ENCODE data around the gene NUPR2. TPM values are rescaled to one million over a fixed set of nuclear protein-coding genes. Genes with fewer than 3 reads are reported as not detected.

Gene NUPR2
- total and polyA plus RNA-seq, 2 of the 4 experiments (the other 2 are of a cell fraction): not detected

DNA sequence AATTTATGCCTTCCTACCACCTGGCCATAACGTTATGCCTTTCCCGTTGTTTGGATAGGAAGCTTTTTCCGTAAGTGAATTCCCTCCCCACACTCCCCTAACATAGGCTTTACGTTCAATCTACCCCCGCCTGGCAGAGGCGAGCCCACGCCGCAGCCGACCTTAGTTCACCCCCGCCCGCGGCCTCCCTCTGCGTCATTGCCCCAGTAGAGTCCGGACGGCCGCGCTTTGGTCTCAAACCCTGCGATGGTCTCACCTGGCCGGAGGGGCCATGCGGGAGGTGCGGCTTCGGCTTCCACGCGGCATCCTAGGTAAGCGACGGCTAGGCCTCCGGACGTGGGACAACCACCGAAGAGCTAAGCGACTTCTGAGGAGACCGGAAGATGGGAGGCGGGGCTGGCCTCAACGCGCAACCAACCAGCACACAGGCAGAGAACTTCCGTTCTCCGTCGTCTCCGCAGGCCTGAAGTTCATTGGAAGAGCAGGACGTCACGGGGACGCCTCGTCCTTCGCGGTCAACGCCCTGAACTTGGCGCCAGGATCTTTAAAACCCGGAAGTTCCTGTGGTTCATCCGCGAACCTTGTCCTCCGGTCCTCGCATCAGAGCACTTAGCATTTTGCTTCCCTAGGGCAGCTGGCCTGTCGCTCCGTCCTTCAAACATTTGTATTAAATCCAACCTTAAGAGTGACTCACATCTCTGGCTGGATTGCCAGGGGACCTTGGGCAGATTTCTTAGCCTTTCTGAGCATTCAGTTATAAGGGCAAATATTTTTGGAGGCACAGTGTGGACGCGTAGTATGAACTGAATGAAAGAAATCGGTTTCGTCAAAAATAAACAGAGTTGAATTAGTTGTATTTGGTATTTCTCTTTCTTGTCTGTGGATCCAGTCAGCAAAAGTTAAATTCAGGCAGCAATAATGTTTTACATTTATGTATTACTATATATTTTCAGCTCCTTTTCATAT lies 9.8 kb downstream of the NUPR2 start, which contains the start of gene CHCHD2:
Gene CHCHD2 (minus strand): TSS at position 369 of the 966 bp plus-strand sequence. CDS start 63 bp downstream, at position 306.
- intact Hi-C loops (cut with micrococcal nuclease): no loop called here
- Histone ChIP-seq H3K14ac (replicated peaks; ENCODE audit: low read depth, low read length) (peak within 1 kb of the TSS; percentile 61), H3K9me1 (ENCODE audit: insufficient read depth, low read length) (no peaks in the 10 kb centered on the region), H3K27ac (ENCODE audit: insufficient read depth, low read length) (peak within 1 kb of the TSS; percentile 76), H2AK9ac (replicated peaks; ENCODE audit: low read depth, low read length, poor library complexity) (peak within 1 kb of the TSS; percentile 93), H4K20me1 (ENCODE audit: insufficient read depth, low read length) (peaks cover 17% of the 10 kb centered on the region), H4K5ac (ENCODE audit: low read depth, low read length) (peak within 1 kb of the TSS; percentile 95), H3K79me1 (ENCODE audit: low read depth in 1 of 2, low read length in 2 of 2) (peaks cover 0 to 23% of the 10 kb centered on the region in 2 experiments; a peak in 2 of 4 replicates), H3K36me3 (ENCODE audit: control insufficient read depth, insufficient read depth, low read length) (peaks cover 12% of the 10 kb centered on the region), H3K4me1 (ENCODE audit: control insufficient read depth, insufficient read depth, low read length) (no peaks in the 10 kb centered on the region), H3K9ac (ENCODE audit: low read depth, low read length) (peak within 1 kb of the TSS; percentile 84), H3K4me3 (ENCODE audit: insufficient read depth, low read depth, low read length) (peak within 1 kb of the TSS; percentile 70), H2BK20ac (ENCODE audit: low read depth, low read length) (no peak within 1 kb of the TSS), H2BK120ac (ENCODE audit: low read depth, low read length) (no peak within 1 kb of the TSS), H3K56ac (ENCODE audit: extremely low read depth, insufficient read depth, low read length) (peak within 1 kb of the TSS; percentile 81), H3K4ac (ENCODE audit: low read depth, low read length) (peak within 1 kb of the TSS; percentile 76), H3K23ac (ENCODE audit: low read depth, low read length) (peak within 1 kb of the TSS; percentile 26; the same call in 1 of the 2 replicates), H4K8ac (ENCODE audit: low read depth in 2 of 2, low read length in 2 of 2) (peak within 1 kb of the TSS; percentile 95 to 96), H2AFZ (replicated peaks; ENCODE audit: low read length, poor library complexity) (peak within 1 kb of the TSS; percentile 90), H3K9me3 (ENCODE audit: control insufficient read depth, insufficient read depth, low read length) (no peaks in the 10 kb centered on the region), H4K91ac (ENCODE audit: insufficient read depth, low read depth, low read length) (0 out of 2 replicates have a peak within 1 kb of the TSS, but pooled peaks have one; percentile 37), H3K18ac (ENCODE audit: low read depth, low read length) (no peak within 1 kb of the TSS), H2AK5ac (ENCODE audit: low read depth, low read length) (peak within 1 kb of the TSS; percentile 20; the same call in 1 of the 2 replicates), H2BK5ac (ENCODE audit: low read depth, low read length, poor library complexity, severe bottlenecking) (peak within 1 kb of the TSS; percentile 60), H3K4me2 (ENCODE audit: low read depth, low read length) (peak within 1 kb of the TSS; percentile 93), H2BK15ac (ENCODE audit: low read depth, low read length) (no peak within 1 kb of the TSS), H3K27me3 (ENCODE audit: control insufficient read depth, insufficient read depth, low read length) (no peaks in the 10 kb centered on the region)
- ChIA-PET CTCF (interaction anchor here (1.0 kb wide), 2 partner anchors 13 to 27 kb away, joined by 3 read pairs; partner anchors contain the start of gene PHKG1), POLR2A (ENCODE audit: unreplicated experiment) (interaction anchor here (0.6 kb wide), 1 partner anchor 42 kb away, joined by 10 read pairs; no protein-coding TSS in a partner anchor)
- ATAC-seq (ENCODE audit: low read depth): peak; percentile 99
- BruUV-seq (replicated peaks): no TSS peak
- in situ Hi-C loops (cut with MboI; ENCODE audit: low sequenced_read_pairs): no loop called here
- TF ChIP-seq RAD21 (IDR thresholded peaks at IDR 0.05; ENCODE audit: low read length): no peak
- no peak for TF ChIP-seq ELK1 (IDR thresholded peaks at IDR 0.05; ENCODE audit: borderline replicate concordance, low read depth, low read length)
- peak; percentile 83 for TF ChIP-seq USF2 (IDR thresholded peaks at IDR 0.05; ENCODE audit: low read depth, low read length)
- peak; percentile 23; the same call in 1 of the 2 replicates for TF ChIP-seq MXI1 (IDR thresholded peaks at IDR 0.05; ENCODE audit: borderline replicate concordance, low read depth, low read length)
- TF ChIP-seq FOS (IDR thresholded peaks at IDR 0.05; ENCODE audit: low read depth, low read length): 0 out of 2 replicates have a peak, but pooled peaks have one; percentile 20
- TF ChIP-seq MAZ (IDR thresholded peaks at IDR 0.05; ENCODE audit: borderline replicate concordance, low read depth, low read length): peak; percentile 56; the same call in 1 of the 2 replicates
- peak; percentile 85 for TF ChIP-seq POLR2A (IDR thresholded peaks at IDR 0.05; ENCODE audit: low read depth, low read length)
- TF ChIP-seq, protein P1, sequence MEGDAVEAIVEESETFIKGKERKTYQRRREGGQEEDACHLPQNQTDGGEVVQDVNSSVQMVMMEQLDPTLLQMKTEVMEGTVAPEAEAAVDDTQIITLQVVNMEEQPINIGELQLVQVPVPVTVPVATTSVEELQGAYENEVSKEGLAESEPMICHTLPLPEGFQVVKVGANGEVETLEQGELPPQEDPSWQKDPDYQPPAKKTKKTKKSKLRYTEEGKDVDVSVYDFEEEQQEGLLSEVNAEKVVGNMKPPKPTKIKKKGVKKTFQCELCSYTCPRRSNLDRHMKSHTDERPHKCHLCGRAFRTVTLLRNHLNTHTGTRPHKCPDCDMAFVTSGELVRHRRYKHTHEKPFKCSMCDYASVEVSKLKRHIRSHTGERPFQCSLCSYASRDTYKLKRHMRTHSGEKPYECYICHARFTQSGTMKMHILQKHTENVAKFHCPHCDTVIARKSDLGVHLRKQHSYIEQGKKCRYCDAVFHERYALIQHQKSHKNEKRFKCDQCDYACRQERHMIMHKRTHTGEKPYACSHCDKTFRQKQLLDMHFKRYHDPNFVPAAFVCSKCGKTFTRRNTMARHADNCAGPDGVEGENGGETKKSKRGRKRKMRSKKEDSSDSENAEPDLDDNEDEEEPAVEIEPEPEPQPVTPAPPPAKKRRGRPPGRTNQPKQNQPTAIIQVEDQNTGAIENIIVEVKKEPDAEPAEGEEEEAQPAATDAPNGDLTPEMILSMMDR (conservative IDR thresholded peaks at IDR 0.05; ENCODE audit: low read depth, low read length): no peak
- no peak for TF ChIP-seq MAFK (IDR thresholded peaks at IDR 0.05; ENCODE audit: low read depth, low read length)
- TF ChIP-seq SMC3 (IDR thresholded peaks at IDR 0.05; ENCODE audit: low read depth, low read length): no peak
- peak; percentile 68; the same call in 1 of the 2 replicates for TF ChIP-seq CHD1 (IDR thresholded peaks at IDR 0.05; ENCODE audit: low read depth, low read length)
- peak; percentile 99 for DNase-seq
- dilution Hi-C loops (cut with HindIII; ENCODE audit: low sequenced_read_pairs, unreplicated experiment): no loop called here
- WGBS, 2 experiments (ENCODE audit: extremely low coverage in 2 of 2, insufficient read length in 1 of 2): 0% methylated on average over 21 of the region's 57 CpGs; no CpG with 5 or more reads in 1 of the 2 experiments

All from IMR-90 (cell line).